ENCODE results near the gene AR. TPM values are rescaled to one million over a fixed set of nuclear protein-coding genes. Genes with fewer than 3 reads are reported as not detected.

The AR gene
- total and polyA plus RNA-seq, 4 donors = 0.43 to 5.3 (median 2.8) TPM

GRCh38 chrX:67546496-67547423 is 2.9 kb downstream of the AR start:
- H3K27me3 ChIP-seq (ENCODE audit: control insufficient read depth in 3 of 3, insufficient read depth in 3 of 3, low read length in 2 of 3) = peaks cover 0 to 10% (median 4%) of the 10 kb centered on the region in 3 donors
- no peaks in the 10 kb centered on the region for H3K36me3 ChIP-seq (ENCODE audit: control insufficient read depth in 4 of 4, insufficient read depth in 4 of 4, low read length in 4 of 4)
- H3K4me1 ChIP-seq (ENCODE audit: control insufficient read depth in 5 of 5, insufficient read depth in 5 of 5, low read length in 5 of 5) = peaks cover 0 to 8% (median 3%) of the 10 kb centered on the region in 5 donors
- H3K9ac ChIP-seq (ENCODE audit: insufficient read depth in 1 of 2, low read length in 2 of 2) = peak overlapping the region in 1 of 2 donors; percentile 49
- no peaks in the 10 kb centered on the region for H3K9me3 ChIP-seq (ENCODE audit: control insufficient read depth in 4 of 4, insufficient read depth in 3 of 4, low read length in 3 of 4)
- no peak for TF ChIP-seq CTCF (IDR thresholded peaks at IDR 0.05; ENCODE audit: control extremely low read depth, extremely low read depth)
- peak overlapping the region; percentile 35 to 55 for H3K27ac ChIP-seq (ENCODE audit: low read depth in 1 of 2, low read length in 1 of 2)
- 31 to 40% methylated on average over 19 to 44 of the region's 44 CpGs for WGBS, 2 donors
- H3K4me3 ChIP-seq = peak overlapping the region; percentile 25
- peak in 1 of 3 donors; percentile 1 for DNase-seq
- no peak for ATAC-seq (ENCODE audit: insufficient read depth, low FRiP score)

GRCh38 chrX:67555578-67556203 is 11.9 kb downstream of the AR start:
- no peaks in the 10 kb centered on the region for H3K27me3 ChIP-seq (ENCODE audit: control insufficient read depth in 3 of 3, insufficient read depth in 3 of 3, low read length in 2 of 3)
- peak; percentile 66 for ATAC-seq (ENCODE audit: insufficient read depth, low FRiP score)
- H3K4me3 ChIP-seq = no peak overlapping the region
- H3K9me3 ChIP-seq (ENCODE audit: control insufficient read depth in 4 of 4, insufficient read depth in 3 of 4, low read length in 3 of 4) = peaks cover 0 to 2% (median 0%) of the 10 kb centered on the region in 4 donors
- no peak overlapping the region for H3K9ac ChIP-seq (ENCODE audit: insufficient read depth in 1 of 2, low read length in 2 of 2)
- 27 to 42% methylated on average over 7 of the region's 7 CpGs for WGBS, 2 donors
- H3K27ac ChIP-seq (ENCODE audit: low read depth in 1 of 2, low read length in 1 of 2) = no peak overlapping the region
- H3K4me1 ChIP-seq (ENCODE audit: control insufficient read depth in 5 of 5, insufficient read depth in 5 of 5, low read length in 5 of 5) = peaks cover 0 to 3% (median 0%) of the 10 kb centered on the region in 5 donors
- TF ChIP-seq CTCF (IDR thresholded peaks at IDR 0.05; ENCODE audit: control extremely low read depth, extremely low read depth) = peak; percentile 38
- H3K36me3 ChIP-seq (ENCODE audit: control insufficient read depth in 4 of 4, insufficient read depth in 4 of 4, low read length in 4 of 4) = no peaks in the 10 kb centered on the region
- no peak for DNase-seq

GRCh38 chrX:67558267-67558666 is 14.4 kb downstream of the AR start:
- H3K4me3 ChIP-seq = no peak overlapping the region
- H3K9ac ChIP-seq (ENCODE audit: insufficient read depth in 1 of 2, low read length in 2 of 2) = no peak overlapping the region
- no peaks in the 10 kb centered on the region for H3K4me1 ChIP-seq (ENCODE audit: control insufficient read depth in 5 of 5, insufficient read depth in 5 of 5, low read length in 5 of 5)
- ATAC-seq (ENCODE audit: insufficient read depth, low FRiP score) = no peak
- no peak overlapping the region for H3K27ac ChIP-seq (ENCODE audit: low read depth in 1 of 2, low read length in 1 of 2)
- no peaks in the 10 kb centered on the region for H3K27me3 ChIP-seq (ENCODE audit: control insufficient read depth in 3 of 3, insufficient read depth in 3 of 3, low read length in 2 of 3)
- no peak for DNase-seq
- 71 to 85% methylated on average over 1 of the region's 1 CpG for WGBS, 2 donors
- no peak for TF ChIP-seq CTCF (IDR thresholded peaks at IDR 0.05; ENCODE audit: control extremely low read depth, extremely low read depth)
- no peaks in the 10 kb centered on the region for H3K36me3 ChIP-seq (ENCODE audit: control insufficient read depth in 4 of 4, insufficient read depth in 4 of 4, low read length in 4 of 4)
- peaks cover 0 to 2% (median 0%) of the 10 kb centered on the region in 4 donors for H3K9me3 ChIP-seq (ENCODE audit: control insufficient read depth in 4 of 4, insufficient read depth in 3 of 4, low read length in 3 of 4)

Data from lung (tissue), 12 donors.